ENCODE results near the gene PYGO1. TPM values are rescaled to one million over a fixed set of nuclear protein-coding genes. Genes with fewer than 3 reads are reported as not detected.

PYGO1 gene
- total and polyA plus RNA-seq, 2 donors from 2014 or later: 0.49 to 3.7 TPM

Other genes with a start within 250 kb of the PYGO1 start
- gene CCPG1, start 180.0 kb downstream of the PYGO1 start, total RNA-seq: 93.8 TPM
- 44.4 TPM for gene CCPG1, start 180.0 kb downstream of the PYGO1 start, polyA plus RNA-seq (ENCODE audit: insufficient read depth, low read depth, low replicate concordance)
- 2.7 TPM for gene PIERCE2, start 179.8 kb downstream of the PYGO1 start, total RNA-seq
- gene PIERCE2, start 179.8 kb downstream of the PYGO1 start, polyA plus RNA-seq (ENCODE audit: insufficient read depth, low read depth, low replicate concordance): 9.6 TPM
- 4.6 TPM for gene DNAAF4, start 80.1 kb downstream of the PYGO1 start, total RNA-seq
- gene DNAAF4, start 80.1 kb downstream of the PYGO1 start, polyA plus RNA-seq (ENCODE audit: insufficient read depth, low read depth, low replicate concordance): 6.7 TPM
- gene PRTG, start 154.8 kb upstream of the PYGO1 start, total RNA-seq: 6.4 TPM
- gene PRTG, start 154.8 kb upstream of the PYGO1 start, polyA plus RNA-seq (ENCODE audit: insufficient read depth, low read depth, low replicate concordance): 0.84 TPM

Measured in kidney (tissue), 2 donors.